Measurements from ENCODE around the gene TNFSF8.
A peak's percentile ranks its signal among the peaks of the same experiment; 100 is the strongest.

Gene TNFSF8

GRCh38 chr9:114878879-114879564 is 51.4 kb downstream of the TNFSF8 start:
- no peak for DNase-seq (ENCODE audit: low read depth)
- TF ChIP-seq, protein P1, sequence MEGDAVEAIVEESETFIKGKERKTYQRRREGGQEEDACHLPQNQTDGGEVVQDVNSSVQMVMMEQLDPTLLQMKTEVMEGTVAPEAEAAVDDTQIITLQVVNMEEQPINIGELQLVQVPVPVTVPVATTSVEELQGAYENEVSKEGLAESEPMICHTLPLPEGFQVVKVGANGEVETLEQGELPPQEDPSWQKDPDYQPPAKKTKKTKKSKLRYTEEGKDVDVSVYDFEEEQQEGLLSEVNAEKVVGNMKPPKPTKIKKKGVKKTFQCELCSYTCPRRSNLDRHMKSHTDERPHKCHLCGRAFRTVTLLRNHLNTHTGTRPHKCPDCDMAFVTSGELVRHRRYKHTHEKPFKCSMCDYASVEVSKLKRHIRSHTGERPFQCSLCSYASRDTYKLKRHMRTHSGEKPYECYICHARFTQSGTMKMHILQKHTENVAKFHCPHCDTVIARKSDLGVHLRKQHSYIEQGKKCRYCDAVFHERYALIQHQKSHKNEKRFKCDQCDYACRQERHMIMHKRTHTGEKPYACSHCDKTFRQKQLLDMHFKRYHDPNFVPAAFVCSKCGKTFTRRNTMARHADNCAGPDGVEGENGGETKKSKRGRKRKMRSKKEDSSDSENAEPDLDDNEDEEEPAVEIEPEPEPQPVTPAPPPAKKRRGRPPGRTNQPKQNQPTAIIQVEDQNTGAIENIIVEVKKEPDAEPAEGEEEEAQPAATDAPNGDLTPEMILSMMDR (conservative IDR thresholded peaks at IDR 0.05; ENCODE audit: control insufficient read depth, insufficient read depth, low read depth, low read length), result no peak
- H3K4me3 ChIP-seq (ENCODE audit: control insufficient read depth, low read depth, low read length), result no peak overlapping the region

DNA sequence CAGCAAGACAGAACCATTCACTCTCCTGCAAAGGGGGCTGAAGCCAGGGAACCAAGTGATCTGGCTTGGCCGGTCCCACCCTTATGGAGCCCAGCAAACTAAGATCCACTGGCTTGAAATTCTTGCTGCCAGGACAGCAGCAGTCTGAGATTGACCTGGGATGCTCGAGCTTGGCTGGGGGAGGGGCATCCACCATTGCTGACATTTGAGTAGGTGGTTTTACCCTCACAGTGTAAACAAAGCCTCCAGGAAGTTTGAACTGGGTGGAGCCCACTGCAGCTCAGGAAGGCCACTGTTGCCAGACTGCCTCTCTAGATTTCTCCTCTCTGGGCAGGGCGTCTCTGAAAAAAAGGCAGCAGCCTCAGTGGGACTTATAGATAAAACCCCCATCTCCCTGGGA is 60.5 kb downstream of the TNFSF8 start:
- no peak for DNase-seq (ENCODE audit: low read depth)
- TF ChIP-seq, protein P1 (conservative IDR thresholded peaks at IDR 0.05; ENCODE audit: control insufficient read depth, insufficient read depth, low read depth, low read length), result no peak
- no peak overlapping the region for H3K4me3 ChIP-seq (ENCODE audit: control insufficient read depth, low read depth, low read length)

GRCh38 chr9:114869378-114869777 is 61.0 kb downstream of the TNFSF8 start:
- H3K4me3 ChIP-seq (ENCODE audit: control insufficient read depth, low read depth, low read length), result no peak overlapping the region
- TF ChIP-seq, protein P1 (conservative IDR thresholded peaks at IDR 0.05; ENCODE audit: control insufficient read depth, insufficient read depth, low read depth, low read length), result no peak
- DNase-seq (ENCODE audit: low read depth), result no peak

GRCh38 chr9:114867327-114867726 is 63.1 kb downstream of the TNFSF8 start:
- H3K4me3 ChIP-seq (ENCODE audit: control insufficient read depth, low read depth, low read length), result no peak overlapping the region
- TF ChIP-seq, protein P1 (conservative IDR thresholded peaks at IDR 0.05; ENCODE audit: control insufficient read depth, insufficient read depth, low read depth, low read length), result no peak
- no peak for DNase-seq (ENCODE audit: low read depth)

DNA sequence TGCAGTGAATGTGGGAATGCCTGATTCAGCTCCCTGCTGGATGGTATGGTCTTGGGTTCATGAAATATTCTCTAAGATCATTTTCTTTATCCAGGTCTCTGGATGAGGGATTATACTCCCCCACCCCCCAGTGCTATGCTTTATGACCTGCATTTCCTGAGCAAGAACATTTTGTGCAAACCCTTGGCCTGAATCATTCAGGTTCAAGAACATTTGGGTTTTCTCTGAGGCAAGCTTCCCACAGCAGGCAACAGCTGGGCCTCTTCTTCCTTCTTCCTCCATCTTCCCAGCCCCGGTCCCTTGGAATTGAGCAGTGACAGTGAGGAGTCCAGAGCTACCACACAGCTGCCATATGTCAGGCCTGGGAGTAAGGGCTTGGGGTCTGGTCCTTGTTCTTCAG is 65.9 kb downstream of the TNFSF8 start:
- H3K4me3 ChIP-seq (ENCODE audit: control insufficient read depth, low read depth, low read length), result no peak overlapping the region
- peak; percentile 22 for DNase-seq (ENCODE audit: low read depth)
- TF ChIP-seq, protein P1 (conservative IDR thresholded peaks at IDR 0.05; ENCODE audit: control insufficient read depth, insufficient read depth, low read depth, low read length), result no peak

DNA sequence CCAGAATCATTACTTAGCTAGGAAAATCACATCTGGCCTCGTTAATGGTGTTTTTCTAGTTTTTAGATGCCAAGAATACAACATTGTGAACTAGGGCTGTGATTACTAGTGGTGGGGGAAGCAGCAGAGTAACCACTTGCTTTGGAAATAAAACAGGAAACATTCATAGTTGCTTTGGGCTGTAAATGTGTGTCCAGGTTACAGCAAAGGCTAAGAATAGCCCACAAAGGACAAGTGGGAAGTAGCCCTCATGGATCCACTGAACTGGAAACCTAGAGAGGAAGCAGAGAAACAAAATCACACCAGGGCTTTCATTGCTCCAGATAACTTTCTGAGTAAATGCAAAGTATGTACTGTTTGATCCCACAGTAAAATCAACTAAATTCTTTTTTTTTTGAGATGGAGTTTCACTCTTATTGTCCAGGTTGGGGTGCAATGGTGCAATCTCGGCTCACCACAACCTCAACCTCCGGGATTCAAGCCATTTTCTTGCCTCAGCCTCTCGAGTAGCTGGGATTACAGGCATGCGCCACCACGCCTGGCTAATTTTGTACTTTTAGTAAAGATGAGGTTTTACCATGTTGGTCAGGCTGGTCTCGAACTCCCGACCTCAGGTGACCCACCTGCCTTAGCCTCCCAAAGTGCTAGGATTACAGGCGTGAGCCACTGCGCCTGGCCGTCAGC is 68.3 kb downstream of the TNFSF8 start:
- no peak overlapping the region for H3K4me3 ChIP-seq (ENCODE audit: control insufficient read depth, low read depth, low read length)
- TF ChIP-seq, protein P1 (conservative IDR thresholded peaks at IDR 0.05; ENCODE audit: control insufficient read depth, insufficient read depth, low read depth, low read length), result no peak
- DNase-seq (ENCODE audit: low read depth), result no peak

Data from fibroblast of mammary gland (primary cell).